ENCODE measurements around the gene NDUFB8. TPM values are rescaled to one million over a fixed set of nuclear protein-coding genes. Genes with fewer than 3 reads are reported as not detected.

NDUFB8 gene
- total RNA-seq, 1 experiment from 2014 or later, result 251 TPM

DNA sequence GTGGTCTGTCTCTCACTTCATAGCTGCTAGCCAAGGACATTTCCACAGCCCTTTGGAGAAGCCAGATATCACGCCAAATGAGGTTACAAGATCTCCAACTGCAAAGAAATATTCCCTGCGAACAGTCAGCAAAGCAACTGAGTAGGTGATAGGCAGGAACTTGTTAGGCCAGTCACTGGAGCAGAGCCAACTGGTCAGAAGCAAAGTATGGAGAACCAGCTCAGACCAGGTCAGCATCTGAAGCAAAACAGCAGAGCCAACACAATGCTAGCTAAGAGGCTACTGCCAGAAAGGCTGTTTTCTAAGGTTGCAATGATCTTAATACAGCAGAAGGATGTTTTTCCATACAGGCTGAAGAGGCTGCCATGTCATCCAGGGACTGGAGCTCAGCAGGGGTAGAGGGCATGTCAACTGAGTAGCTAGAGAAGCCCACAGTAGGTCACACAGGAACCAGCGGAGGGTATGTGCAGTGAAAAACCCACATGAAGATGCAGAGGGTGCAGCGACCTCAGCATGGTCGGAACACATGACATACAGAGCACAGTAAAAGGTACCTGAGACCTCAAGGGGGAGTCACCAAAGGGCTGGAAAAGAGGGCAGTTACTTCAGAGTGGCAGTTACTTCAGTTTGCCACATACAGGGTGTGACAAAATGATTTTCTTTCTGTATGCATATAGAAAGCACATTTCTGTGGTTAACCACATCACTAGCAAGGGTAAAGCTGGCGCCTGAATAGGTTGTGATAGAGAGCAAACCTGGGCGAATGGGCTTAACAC lies 18.9 kb downstream of the NDUFB8 start:
- DNase-seq (ENCODE audit: low spot score), result no peak
- in situ Hi-C loops (cut with HindIII; ENCODE audit: low sequenced_read_pairs), result loop anchor here (25.0 kb wide), 1 partner anchor 173 kb away; the partner anchor contains the start of genes PKD2L1 and SCD

GRCh38 chr10:100509241-100509840 lies 20.3 kb downstream of the NDUFB8 start:
- no peak for DNase-seq (ENCODE audit: low spot score)
- in situ Hi-C loops (cut with HindIII; ENCODE audit: low sequenced_read_pairs), result loop anchor here (25.0 kb wide), 1 partner anchor 172 kb away; the partner anchor contains the start of genes PKD2L1 and SCD

DNA sequence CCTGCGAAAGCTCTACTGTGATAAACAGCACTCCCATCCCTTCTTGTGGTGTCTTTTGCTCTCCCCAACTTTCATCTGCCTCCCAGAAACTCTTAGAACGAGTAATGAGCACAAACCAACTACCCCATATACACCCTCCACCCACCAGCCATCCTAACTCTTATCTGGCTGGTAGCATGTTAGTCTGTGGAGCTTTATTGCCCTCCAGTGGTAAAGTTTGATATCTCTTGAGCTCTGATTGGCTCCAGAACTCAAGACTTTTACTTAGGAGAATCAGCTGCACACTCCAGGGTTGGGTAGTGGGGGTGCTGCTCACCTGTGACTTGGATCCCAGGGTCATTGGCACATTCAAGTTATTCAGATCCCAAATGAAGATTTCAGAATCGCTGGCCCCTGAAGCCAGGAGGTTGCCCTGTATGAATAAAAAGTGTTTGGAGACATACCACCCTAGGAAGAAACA lies 20.9 kb downstream of the NDUFB8 start:
- peak; percentile 13 for DNase-seq (ENCODE audit: low spot score)
- in situ Hi-C loops (cut with HindIII; ENCODE audit: low sequenced_read_pairs), result loop anchor here (25.0 kb wide), 1 partner anchor 171 kb away; the partner anchor contains the start of genes PKD2L1 and SCD

- in situ Hi-C loops (cut with HindIII; ENCODE audit: low sequenced_read_pairs), result loop anchor here (25.0 kb wide), 1 partner anchor 171 kb away; the partner anchor contains the start of genes PKD2L1 and SCD
- DNase-seq (ENCODE audit: low spot score), result no peak
Observed at GRCh38 chr10:100508266-100508665, 21.4 kb downstream of the NDUFB8 start.

- DNase-seq (ENCODE audit: low spot score), result no peak
- in situ Hi-C loops (cut with HindIII; ENCODE audit: low sequenced_read_pairs), result loop anchor here (25.0 kb wide), 1 partner anchor 170 kb away; the partner anchor contains the start of genes PKD2L1 and SCD
Observed at GRCh38 chr10:100507357-100507732, 22.3 kb downstream of the NDUFB8 start.

DNA sequence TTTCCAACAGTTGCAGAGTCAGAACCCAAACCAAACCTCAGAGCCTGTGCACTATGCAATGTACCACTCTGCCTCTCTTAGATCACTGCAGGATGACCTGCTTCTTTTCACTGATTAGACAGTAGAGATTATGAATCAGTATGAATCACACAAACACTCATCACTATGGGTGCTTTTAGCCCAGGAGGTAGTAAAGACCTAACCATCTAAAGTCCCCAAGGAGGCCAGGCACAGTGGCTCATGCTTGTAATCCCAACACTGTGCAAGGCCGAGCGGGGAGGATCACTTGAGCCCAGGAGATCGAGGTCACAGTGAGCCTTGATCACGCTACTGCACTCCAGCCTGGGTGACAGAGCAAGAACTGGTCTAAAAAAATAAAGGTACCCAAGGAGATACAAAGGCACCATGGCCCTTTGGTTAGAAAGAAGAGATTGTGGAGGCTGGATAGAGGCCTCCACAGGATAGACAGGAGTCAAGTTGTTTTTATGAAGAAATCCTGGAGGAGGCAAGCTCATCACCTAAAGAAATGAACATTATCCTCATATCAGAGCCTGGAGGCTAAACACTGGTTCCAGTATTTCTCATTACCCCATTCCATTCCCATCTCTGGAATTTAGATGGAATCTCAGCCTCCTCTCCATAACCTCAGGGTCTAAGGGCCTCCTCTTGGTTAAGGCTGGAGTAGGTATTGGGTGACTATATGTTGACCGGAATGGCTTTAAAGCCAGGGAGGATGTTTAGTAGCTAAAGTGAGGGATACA lies 22.9 kb downstream of the NDUFB8 start:
- in situ Hi-C loops (cut with HindIII; ENCODE audit: low sequenced_read_pairs), result loop anchor here (25.0 kb wide), 1 partner anchor 169 kb away; the partner anchor contains the start of genes PKD2L1 and SCD
- no peak for DNase-seq (ENCODE audit: low spot score)

DNA sequence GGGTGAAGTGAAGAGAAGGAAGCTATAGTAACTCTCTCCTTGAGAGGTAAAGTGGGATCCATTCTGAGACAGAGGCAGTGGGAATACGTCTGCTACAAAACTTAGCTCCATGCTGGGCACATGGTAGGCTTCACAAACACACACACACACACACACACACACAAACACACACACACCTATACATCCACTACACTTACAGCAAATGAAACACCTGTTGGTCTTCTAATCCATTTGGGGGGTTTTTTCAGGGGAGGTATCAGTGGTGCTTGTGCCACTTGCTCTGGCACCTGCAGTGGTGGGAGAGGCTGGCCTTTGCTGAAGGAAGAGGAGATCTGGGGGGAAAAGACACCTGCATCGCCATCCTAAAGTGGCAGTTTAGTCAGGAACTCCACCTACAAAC lies 24.5 kb downstream of the NDUFB8 start:
- in situ Hi-C loops (cut with HindIII; ENCODE audit: low sequenced_read_pairs), result loop anchor here (25.0 kb wide), 1 partner anchor 168 kb away; the partner anchor contains the start of genes PKD2L1 and SCD
- DNase-seq (ENCODE audit: low spot score), result no peak

DNA sequence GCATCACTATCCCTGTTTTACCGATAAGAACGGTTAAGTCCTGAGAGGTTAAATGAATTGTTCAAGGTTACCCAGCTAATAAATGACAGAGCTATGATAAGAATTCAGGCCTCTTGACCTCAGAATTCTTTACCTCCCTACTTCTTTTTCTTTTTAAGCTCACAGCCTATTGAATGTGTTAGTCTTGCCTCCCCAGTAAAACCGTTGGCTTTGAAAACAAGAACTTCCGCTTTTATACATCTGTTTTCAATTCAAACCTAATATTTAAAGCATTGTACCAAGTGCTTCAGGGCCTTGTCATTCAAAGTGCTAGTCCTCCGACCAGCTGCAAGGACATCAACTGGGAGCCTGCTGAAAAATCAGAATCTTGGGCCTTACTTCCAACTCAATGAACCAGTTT lies 25.6 kb downstream of the NDUFB8 start:
- no peak for DNase-seq (ENCODE audit: low spot score)
- in situ Hi-C loops (cut with HindIII; ENCODE audit: low sequenced_read_pairs), result loop anchor here (25.0 kb wide), 1 partner anchor 167 kb away; the partner anchor contains the start of genes PKD2L1 and SCD

DNA sequence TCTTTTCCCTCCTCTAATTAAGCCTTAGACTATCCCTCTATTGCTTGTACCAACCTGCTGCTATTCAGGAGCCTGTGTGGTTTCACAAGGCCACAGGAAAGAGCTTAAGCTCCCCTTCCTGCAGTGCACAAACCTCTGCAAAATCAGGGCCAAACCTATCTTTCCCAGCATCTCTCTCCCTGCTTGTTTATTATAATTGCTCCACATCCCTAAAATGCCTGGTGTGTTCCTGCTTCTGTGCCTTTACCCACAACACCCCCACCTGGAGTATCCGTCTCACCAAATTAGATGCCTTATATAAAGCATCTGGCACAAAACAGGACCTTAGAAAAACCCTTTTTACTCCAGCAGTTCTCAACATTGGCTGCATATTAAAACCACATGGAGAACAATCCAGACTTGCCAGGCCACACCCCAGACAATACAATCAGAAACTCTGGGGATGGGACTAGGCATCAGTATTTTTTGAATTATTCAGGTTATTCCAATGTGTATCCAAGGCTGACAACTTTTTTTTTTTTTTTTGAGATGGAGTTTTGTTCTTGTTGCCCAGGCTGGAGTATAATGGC lies 26.7 kb downstream of the NDUFB8 start:
- no peak for DNase-seq (ENCODE audit: low spot score)
- in situ Hi-C loops (cut with HindIII; ENCODE audit: low sequenced_read_pairs), result loop anchor here (25.0 kb wide), 1 partner anchor 166 kb away; the partner anchor contains the start of genes PKD2L1 and SCD

- DNase-seq (ENCODE audit: low spot score), result no peak
- in situ Hi-C loops (cut with HindIII; ENCODE audit: low sequenced_read_pairs), result loop anchor here (25.0 kb wide), 1 partner anchor 164 kb away; the partner anchor contains the start of genes PKD2L1 and SCD
Observed at GRCh38 chr10:100501423-100501822, 28.2 kb downstream of the NDUFB8 start.

DNA sequence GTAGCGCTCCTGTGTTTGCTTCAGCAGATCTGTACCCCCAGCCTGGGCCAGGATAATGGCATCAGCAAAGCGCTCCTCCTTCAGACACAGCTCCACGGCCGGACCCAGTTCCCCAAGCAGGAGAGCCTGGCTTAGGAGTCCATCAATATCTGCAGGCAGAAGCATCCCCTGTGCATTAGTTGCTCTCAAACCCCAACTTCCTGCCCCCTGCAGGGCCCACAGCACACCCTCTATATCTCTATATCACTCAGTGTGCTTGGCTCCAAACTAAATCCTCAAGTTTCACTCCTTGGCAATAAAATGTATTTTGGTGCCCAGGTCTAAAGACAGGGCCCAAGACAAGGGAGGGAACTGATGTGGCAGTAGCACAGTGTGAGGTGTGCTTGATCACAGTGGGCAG lies 31.6 kb downstream of the NDUFB8 start:
- in situ Hi-C loops (cut with HindIII; ENCODE audit: low sequenced_read_pairs), result no loop called here
- DNase-seq (ENCODE audit: low spot score), result no peak

- no peak for DNase-seq (ENCODE audit: low spot score)
- in situ Hi-C loops (cut with HindIII; ENCODE audit: low sequenced_read_pairs), result no loop called here
Observed at GRCh38 chr10:100496567-100496966, 33.1 kb downstream of the NDUFB8 start.

DNA sequence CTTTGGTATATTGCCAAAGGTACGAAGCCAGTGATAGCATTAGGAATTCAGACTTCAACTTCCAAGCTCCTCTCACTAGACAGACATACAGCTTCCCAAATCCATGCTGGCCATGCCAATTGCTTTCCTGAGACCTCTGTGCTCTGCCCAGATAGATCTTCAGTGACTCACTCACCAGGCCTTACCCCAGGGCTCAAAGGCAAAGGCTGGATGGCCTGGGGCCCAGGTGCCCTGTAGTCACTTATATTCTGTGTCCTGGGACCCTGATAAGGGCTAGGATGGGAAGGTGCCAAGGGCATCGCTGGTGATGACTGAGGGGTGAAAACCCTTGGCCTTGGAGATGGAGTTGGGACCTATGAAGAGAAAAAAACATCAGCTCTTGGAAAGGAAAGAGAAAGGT lies 39.1 kb downstream of the NDUFB8 start:
- in situ Hi-C loops (cut with HindIII; ENCODE audit: low sequenced_read_pairs), result no loop called here
- DNase-seq (ENCODE audit: low spot score), result no peak

DNA sequence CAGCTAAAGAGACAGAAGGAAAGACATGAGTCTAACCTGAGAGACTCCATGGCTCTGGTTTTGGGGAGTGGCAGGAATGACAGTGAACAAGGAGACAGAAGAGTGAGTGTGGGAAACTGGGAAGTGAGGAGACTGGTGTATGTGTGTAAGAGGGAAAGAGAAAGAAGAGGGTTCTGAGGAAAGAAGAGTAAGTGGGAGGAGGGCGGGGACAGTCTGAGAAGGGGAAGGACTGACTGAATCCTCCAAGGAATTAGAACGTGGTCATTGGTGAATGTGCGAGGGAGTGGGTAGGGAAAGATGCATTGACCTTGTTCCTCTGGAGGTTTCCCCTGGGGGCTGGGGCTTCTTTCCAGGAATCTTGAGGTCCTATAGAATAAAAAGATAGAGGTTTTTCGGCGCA lies 40.3 kb downstream of the NDUFB8 start:
- in situ Hi-C loops (cut with HindIII; ENCODE audit: low sequenced_read_pairs), result no loop called here
- DNase-seq (ENCODE audit: low spot score), result no peak

DNA sequence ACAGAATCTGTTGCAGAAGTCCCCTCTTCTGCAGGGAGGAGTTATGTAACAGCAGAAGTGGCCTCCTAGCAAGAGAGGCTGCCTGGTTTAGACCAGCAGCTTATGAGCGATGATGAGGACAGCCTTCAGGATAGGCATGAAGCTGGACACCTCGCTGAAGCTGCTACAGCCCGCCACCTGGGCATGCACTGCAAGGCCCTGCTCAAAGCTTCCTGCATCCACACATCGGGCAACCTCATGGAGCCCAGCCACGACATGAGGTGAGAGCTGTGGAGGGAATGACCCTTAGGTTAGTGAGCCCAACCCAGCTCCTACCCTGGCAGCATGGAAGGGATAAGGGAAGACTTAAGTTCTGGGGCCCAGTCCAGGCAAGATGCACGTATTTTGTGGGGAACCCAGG lies 42.1 kb downstream of the NDUFB8 start:
- no peak for DNase-seq (ENCODE audit: low spot score)
- in situ Hi-C loops (cut with HindIII; ENCODE audit: low sequenced_read_pairs), result no loop called here

DNA sequence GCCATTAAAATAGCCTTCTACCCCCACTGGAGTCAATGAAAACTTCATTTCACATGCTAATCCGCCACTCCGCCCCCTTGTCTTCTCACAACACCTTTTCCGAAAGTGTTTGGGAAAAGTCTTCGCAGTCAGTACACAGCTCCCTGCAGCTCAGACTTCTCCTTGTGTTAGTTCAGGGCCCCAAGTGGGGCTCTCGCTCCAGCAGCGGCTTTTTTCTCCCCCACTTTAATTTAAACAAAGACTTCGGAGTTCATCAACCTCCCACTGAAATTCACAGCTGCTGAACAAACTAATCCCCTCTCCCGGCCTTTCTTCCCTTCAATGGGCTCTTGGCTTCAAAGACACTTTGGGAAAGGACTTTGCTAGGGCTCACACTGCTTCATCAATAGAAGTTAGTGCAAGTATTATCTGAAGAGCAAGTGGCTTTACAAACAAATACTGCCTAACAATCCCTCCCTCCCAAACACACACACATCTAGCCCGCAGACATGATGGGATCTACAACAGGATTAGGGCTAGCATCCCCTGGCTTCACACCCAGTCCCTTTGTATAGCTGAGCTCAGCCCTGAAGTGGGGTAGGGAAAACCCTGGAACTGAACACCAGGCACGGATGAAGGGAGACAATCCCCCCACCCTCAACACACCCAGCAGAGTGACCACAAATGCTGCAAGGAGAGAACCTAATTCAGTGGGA lies 43.7 kb downstream of the NDUFB8 start:
- in situ Hi-C loops (cut with HindIII; ENCODE audit: low sequenced_read_pairs), result no loop called here
- no peak for DNase-seq (ENCODE audit: low spot score)

- no peak for DNase-seq (ENCODE audit: low spot score)
- in situ Hi-C loops (cut with HindIII; ENCODE audit: low sequenced_read_pairs), result no loop called here
Observed at GRCh38 chr10:100485366-100485765, 44.3 kb downstream of the NDUFB8 start.

DNA sequence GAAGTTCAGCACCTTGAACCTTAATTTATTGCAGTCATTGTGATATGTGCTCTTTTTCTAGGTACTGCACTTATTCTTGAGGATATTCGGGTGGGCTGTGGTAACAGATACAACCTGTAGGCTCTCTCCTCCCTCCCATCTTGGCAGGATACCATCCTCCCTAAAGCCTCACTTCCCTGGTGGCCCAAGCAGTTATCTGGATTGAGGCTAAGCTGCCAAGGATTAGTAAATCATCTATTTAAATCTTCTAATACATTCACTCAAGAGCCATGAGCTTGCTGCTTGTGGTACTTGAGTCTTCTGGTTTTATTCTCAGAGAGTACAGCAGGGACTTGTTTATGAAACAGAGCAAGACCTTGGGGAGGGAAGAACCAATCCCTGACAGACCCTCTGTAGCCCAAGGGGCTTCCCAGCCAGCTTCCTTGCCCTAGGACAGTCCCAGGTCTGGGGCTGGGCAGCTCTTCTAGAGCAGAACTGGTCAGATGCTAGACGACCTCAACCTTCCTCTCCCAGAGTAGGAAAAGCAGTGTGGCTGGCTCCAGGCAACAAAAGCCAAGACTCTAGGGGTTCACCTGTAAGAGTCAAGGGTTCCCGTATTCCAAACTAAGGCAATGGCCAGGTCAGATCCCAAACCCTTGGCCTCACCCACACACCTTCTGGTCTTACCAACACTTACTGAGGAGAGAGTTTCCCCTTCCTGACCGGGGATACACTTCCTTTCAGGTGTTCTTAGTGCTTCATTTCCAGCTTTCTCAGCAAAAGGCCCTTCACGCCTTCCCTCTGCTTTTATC lies 45.6 kb downstream of the NDUFB8 start:
- in situ Hi-C loops (cut with HindIII; ENCODE audit: low sequenced_read_pairs), result no loop called here
- no peak for DNase-seq (ENCODE audit: low spot score)
